ENCODE measurements around the gene PAK5.

PAK5 gene

DNA sequence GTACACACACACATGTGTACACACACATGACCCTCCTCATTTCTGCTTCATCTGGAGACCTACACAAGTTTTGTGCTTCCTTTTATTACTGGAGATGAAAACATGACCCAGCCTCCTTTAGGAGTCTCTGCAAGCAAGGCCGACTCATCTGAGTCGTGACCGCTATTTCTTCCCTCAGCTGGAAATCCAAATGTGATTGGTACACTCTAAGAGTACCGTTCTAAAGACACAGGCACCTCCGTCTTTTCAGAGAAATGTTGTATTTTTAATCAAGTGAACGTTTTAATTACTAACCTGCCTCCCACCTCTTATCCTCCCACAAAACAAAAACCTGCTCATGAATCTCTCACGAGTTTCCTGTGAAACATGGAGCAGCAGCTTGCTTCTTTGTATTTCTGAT lies 261.5 kb downstream of the PAK5 start:
- Histone ChIP-seq H3K36me3 (ENCODE audit: control insufficient read depth in 5 of 5, insufficient read depth in 5 of 5, low read length in 5 of 5) (no peaks in the 10 kb centered on the region), H3K9ac (ENCODE audit: low read length in 5 of 5) (no peak overlapping the region), H3K4me3 (ENCODE audit: low read depth in 1 of 5, low read length in 5 of 5) (no peak overlapping the region), H3K4me1 (ENCODE audit: control insufficient read depth in 5 of 5, insufficient read depth in 5 of 5, low read length in 5 of 5) (no peaks in the 10 kb centered on the region), H3K27me3 (ENCODE audit: control insufficient read depth in 5 of 5, insufficient read depth in 4 of 5, low read length in 5 of 5) (peaks cover 0 to 9% (median 5%) of the 10 kb centered on the region in 5 donors), H3K9me3 (ENCODE audit: control insufficient read depth in 5 of 5, low read length in 5 of 5) (no peaks in the 10 kb centered on the region), H3K27ac (ENCODE audit: low read depth, low read length) (no peak overlapping the region)

DNA sequence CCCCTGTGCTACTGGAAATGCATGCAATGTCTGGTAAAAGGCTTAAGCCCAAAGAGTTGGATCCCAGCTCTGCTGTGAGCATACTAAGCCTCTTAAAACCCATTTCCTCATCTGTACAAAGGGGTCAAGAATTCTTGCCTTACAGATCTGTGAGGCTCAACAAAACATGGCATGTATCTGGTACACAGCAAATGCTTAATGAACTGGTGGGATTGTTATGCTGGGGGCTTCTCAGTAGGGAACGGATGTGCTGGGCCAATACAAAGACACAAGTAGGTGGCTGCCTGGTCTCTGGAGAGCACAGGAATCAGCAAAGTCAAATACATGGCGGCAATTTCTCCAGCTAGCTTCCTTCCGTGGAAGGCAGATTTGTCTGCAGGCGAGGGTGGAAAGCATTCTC lies 262.2 kb downstream of the PAK5 start:
- Histone ChIP-seq H3K9me3 (ENCODE audit: control insufficient read depth in 5 of 5, low read length in 5 of 5) (no peaks in the 10 kb centered on the region), H3K9ac (ENCODE audit: low read length in 5 of 5) (no peak overlapping the region), H3K36me3 (ENCODE audit: control insufficient read depth in 5 of 5, insufficient read depth in 5 of 5, low read length in 5 of 5) (no peaks in the 10 kb centered on the region), H3K27ac (ENCODE audit: low read depth, low read length) (no peak overlapping the region), H3K27me3 (ENCODE audit: control insufficient read depth in 5 of 5, insufficient read depth in 4 of 5, low read length in 5 of 5) (peaks cover 0 to 9% (median 5%) of the 10 kb centered on the region in 5 donors), H3K4me3 (ENCODE audit: low read depth in 1 of 5, low read length in 5 of 5) (no peak overlapping the region), H3K4me1 (ENCODE audit: control insufficient read depth in 5 of 5, insufficient read depth in 5 of 5, low read length in 5 of 5) (no peaks in the 10 kb centered on the region)

DNA sequence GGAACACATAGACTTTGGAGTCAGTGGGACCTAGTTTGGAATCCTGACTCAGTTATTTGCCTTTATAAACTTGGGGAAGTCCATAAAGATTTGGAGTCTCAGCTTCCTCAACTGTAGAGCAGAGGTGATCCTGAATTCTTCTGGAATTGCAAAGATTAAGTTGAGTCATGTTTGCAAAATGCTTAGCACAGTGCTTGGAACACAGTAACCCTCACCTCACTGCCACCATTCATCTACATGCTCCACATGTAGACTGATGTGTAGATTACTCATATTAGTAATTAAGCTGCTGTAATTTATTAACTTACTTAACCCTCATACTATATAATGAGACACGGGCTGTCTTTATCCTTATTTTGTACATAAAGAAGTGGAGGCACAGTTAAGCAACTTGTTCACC lies 263.0 kb downstream of the PAK5 start:
- no peaks in the 10 kb centered on the region for H3K9me3 ChIP-seq (ENCODE audit: control insufficient read depth in 5 of 5, low read length in 5 of 5)
- H3K9ac ChIP-seq (ENCODE audit: low read length in 5 of 5): no peak overlapping the region
- no peak overlapping the region for H3K27ac ChIP-seq (ENCODE audit: low read depth, low read length)
- no peaks in the 10 kb centered on the region for H3K36me3 ChIP-seq (ENCODE audit: control insufficient read depth in 5 of 5, insufficient read depth in 5 of 5, low read length in 5 of 5)
- H3K4me3 ChIP-seq (ENCODE audit: low read depth in 1 of 5, low read length in 5 of 5): no peak overlapping the region
- no peaks in the 10 kb centered on the region for H3K4me1 ChIP-seq (ENCODE audit: control insufficient read depth in 5 of 5, insufficient read depth in 5 of 5, low read length in 5 of 5)
- peaks cover 0 to 9% (median 6%) of the 10 kb centered on the region in 5 donors for H3K27me3 ChIP-seq (ENCODE audit: control insufficient read depth in 5 of 5, insufficient read depth in 4 of 5, low read length in 5 of 5)

DNA sequence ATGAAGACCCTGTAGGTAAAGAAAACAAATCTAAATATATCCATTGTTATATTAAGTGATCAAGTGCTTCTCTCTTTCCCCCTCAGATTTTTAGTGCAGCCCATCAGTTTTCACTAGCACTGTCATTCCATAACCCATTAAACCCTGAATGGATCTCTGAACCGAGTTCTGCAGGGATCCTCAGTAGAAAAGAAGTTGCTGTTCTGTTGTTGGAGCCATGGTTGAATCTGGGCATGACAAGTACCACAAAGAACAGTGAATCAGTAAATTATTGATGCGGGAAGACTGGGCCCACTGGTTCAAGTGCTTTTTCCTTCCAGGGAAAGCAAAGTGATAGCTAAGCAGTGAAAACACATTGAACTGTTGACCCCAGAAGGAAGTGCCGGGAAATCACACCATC lies 264.1 kb downstream of the PAK5 start:
- Histone ChIP-seq H3K27ac (ENCODE audit: low read depth, low read length) (no peak overlapping the region), H3K27me3 (ENCODE audit: control insufficient read depth in 5 of 5, insufficient read depth in 4 of 5, low read length in 5 of 5) (peaks cover 0 to 9% (median 6%) of the 10 kb centered on the region in 5 donors), H3K36me3 (ENCODE audit: control insufficient read depth in 5 of 5, insufficient read depth in 5 of 5, low read length in 5 of 5) (no peaks in the 10 kb centered on the region), H3K9ac (ENCODE audit: low read length in 5 of 5) (no peak overlapping the region), H3K4me3 (ENCODE audit: low read depth in 1 of 5, low read length in 5 of 5) (no peak overlapping the region), H3K4me1 (ENCODE audit: control insufficient read depth in 5 of 5, insufficient read depth in 5 of 5, low read length in 5 of 5) (no peaks in the 10 kb centered on the region), H3K9me3 (ENCODE audit: control insufficient read depth in 5 of 5, low read length in 5 of 5) (no peaks in the 10 kb centered on the region)

DNA sequence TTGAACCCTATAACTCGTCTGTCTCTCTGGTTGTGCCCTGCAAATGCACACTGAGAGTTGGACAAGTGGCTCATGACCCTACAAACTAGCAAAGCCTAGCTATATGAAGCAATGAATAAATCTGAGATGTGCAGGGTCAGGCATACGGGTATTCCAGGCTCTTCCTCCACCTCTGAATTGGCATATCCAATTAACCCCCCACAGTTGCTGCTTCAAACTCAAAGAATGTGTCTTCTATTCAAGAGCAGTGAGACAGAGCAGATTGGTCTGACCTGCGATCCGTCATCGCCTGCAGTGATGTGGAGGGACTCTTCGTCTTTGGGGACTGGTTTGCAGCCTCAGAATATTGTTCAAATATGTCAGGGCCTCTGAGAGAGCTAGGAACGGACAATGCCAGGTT lies 264.7 kb downstream of the PAK5 start:
- Histone ChIP-seq H3K4me3 (ENCODE audit: low read depth in 1 of 5, low read length in 5 of 5) (no peak overlapping the region), H3K4me1 (ENCODE audit: control insufficient read depth in 5 of 5, insufficient read depth in 5 of 5, low read length in 5 of 5) (no peaks in the 10 kb centered on the region), H3K36me3 (ENCODE audit: control insufficient read depth in 5 of 5, insufficient read depth in 5 of 5, low read length in 5 of 5) (no peaks in the 10 kb centered on the region)

DNA sequence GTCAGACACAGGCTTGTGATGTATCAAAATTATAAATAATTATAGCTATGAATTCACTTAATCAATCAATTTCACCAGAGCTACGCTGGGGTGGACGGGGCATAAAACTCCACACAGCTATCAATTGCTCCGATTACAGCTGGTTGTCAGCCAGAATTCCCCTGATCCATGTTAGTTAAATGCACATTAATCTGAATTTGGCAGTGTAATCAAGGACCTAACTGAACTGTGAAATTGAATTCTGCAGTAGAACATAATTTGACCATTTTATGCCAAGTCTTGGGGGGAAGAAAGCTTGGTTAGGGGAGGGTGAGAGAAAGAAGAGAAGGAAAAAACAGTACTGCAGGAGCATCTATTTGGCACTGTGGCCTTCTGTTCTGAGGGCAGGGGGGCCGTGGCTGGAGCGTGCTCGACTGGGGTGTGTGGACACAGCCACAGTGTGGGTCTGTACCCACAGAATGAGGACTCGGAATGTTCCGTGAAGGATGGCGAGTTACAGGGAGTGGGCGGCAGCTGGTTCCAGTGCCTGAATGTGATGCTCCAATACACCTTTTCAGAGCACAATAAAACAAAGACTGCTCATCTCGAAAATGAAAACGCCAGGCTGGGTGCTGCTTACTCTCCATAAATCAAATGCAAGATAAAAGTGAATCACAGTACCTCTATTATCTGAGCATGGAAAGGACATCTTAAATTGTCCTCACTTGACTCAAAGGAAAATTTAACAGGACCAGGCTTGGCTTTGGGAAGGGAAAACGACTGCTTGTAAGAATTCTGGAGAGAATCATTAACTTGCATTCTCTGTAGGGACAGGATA lies 265.3 kb downstream of the PAK5 start:
- H3K27ac ChIP-seq (ENCODE audit: low read depth, low read length): no peak overlapping the region
- H3K4me3 ChIP-seq (ENCODE audit: low read depth in 1 of 5, low read length in 5 of 5): no peak overlapping the region
- H3K9ac ChIP-seq (ENCODE audit: low read length in 5 of 5): no peak overlapping the region
- peaks cover 0 to 5% (median 0%) of the 10 kb centered on the region in 5 donors for H3K9me3 ChIP-seq (ENCODE audit: control insufficient read depth in 5 of 5, low read length in 5 of 5)
- no peaks in the 10 kb centered on the region for H3K4me1 ChIP-seq (ENCODE audit: control insufficient read depth in 5 of 5, insufficient read depth in 5 of 5, low read length in 5 of 5)
- no peaks in the 10 kb centered on the region for H3K36me3 ChIP-seq (ENCODE audit: control insufficient read depth in 5 of 5, insufficient read depth in 5 of 5, low read length in 5 of 5)
- peaks cover 2 to 9% (median 6%) of the 10 kb centered on the region in 5 donors for H3K27me3 ChIP-seq (ENCODE audit: control insufficient read depth in 5 of 5, insufficient read depth in 4 of 5, low read length in 5 of 5)

More for the DNA sequence above, 264.7 kb downstream of the PAK5 start:
- Histone ChIP-seq H3K27me3 (ENCODE audit: control insufficient read depth in 5 of 5, insufficient read depth in 4 of 5, low read length in 5 of 5) (peaks cover 2 to 9% (median 6%) of the 10 kb centered on the region in 5 donors), H3K9me3 (ENCODE audit: control insufficient read depth in 5 of 5, low read length in 5 of 5) (peaks cover 0 to 3% (median 0%) of the 10 kb centered on the region in 5 donors), H3K27ac (ENCODE audit: low read depth, low read length) (no peak overlapping the region), H3K9ac (ENCODE audit: low read length in 5 of 5) (no peak overlapping the region)

DNA sequence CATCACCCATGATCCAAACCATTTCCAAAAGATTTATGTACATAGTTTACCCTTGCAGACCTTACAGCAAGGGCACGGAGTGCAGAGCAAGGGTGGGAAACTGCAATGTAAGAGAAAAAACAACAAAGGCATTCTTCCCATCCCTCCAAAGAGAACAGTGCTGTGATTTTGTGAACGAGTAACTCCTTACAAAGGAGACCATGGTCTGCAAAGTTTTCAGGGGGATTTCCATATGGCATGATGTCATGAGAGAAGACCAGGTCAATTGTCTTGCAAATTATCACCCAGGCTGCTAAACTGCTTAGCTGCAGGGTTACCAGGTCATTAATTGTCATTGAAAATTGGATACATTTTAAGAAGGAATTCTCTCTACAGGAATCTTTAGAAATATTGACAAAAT lies 266.2 kb downstream of the PAK5 start:
- Histone ChIP-seq H3K4me1 (ENCODE audit: control insufficient read depth in 5 of 5, insufficient read depth in 5 of 5, low read length in 5 of 5) (no peaks in the 10 kb centered on the region), H3K36me3 (ENCODE audit: control insufficient read depth in 5 of 5, insufficient read depth in 5 of 5, low read length in 5 of 5) (no peaks in the 10 kb centered on the region), H3K4me3 (ENCODE audit: low read depth in 1 of 5, low read length in 5 of 5) (no peak overlapping the region), H3K9me3 (ENCODE audit: control insufficient read depth in 5 of 5, low read length in 5 of 5) (peaks cover 0 to 8% (median 0%) of the 10 kb centered on the region in 5 donors), H3K27ac (ENCODE audit: low read depth, low read length) (no peak overlapping the region), H3K27me3 (ENCODE audit: control insufficient read depth in 5 of 5, insufficient read depth in 4 of 5, low read length in 5 of 5) (peaks cover 2 to 9% (median 6%) of the 10 kb centered on the region in 5 donors), H3K9ac (ENCODE audit: low read length in 5 of 5) (no peak overlapping the region)

DNA sequence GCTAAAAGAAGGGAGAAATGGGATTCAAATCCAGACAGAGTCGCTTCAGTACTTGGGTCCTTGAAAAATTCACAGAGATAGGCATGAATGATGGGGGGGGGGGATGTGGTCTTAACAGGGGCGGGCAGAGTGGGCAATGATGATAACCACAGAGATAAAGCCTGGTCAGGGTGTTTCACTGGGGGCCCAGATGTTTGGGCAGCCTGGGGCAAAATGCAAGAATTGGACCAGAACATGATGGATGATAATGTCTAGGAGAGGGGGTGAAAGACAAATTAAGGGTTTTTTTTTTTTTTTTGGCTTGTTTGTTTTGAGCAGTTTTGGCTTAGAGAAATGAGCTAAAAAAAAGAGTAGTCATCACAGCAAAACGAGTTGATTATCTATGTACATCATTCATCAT lies 267.1 kb downstream of the PAK5 start:
- no peaks in the 10 kb centered on the region for H3K4me1 ChIP-seq (ENCODE audit: control insufficient read depth in 5 of 5, insufficient read depth in 5 of 5, low read length in 5 of 5)
- no peaks in the 10 kb centered on the region for H3K36me3 ChIP-seq (ENCODE audit: control insufficient read depth in 5 of 5, insufficient read depth in 5 of 5, low read length in 5 of 5)
- no peak overlapping the region for H3K9ac ChIP-seq (ENCODE audit: low read length in 5 of 5)
- peaks cover 2 to 9% (median 6%) of the 10 kb centered on the region in 5 donors for H3K27me3 ChIP-seq (ENCODE audit: control insufficient read depth in 5 of 5, insufficient read depth in 4 of 5, low read length in 5 of 5)
- H3K9me3 ChIP-seq (ENCODE audit: control insufficient read depth in 5 of 5, low read length in 5 of 5): peaks cover 0 to 8% (median 0%) of the 10 kb centered on the region in 5 donors
- no peak overlapping the region for H3K27ac ChIP-seq (ENCODE audit: low read depth, low read length)
- no peak overlapping the region for H3K4me3 ChIP-seq (ENCODE audit: low read depth in 1 of 5, low read length in 5 of 5)

DNA sequence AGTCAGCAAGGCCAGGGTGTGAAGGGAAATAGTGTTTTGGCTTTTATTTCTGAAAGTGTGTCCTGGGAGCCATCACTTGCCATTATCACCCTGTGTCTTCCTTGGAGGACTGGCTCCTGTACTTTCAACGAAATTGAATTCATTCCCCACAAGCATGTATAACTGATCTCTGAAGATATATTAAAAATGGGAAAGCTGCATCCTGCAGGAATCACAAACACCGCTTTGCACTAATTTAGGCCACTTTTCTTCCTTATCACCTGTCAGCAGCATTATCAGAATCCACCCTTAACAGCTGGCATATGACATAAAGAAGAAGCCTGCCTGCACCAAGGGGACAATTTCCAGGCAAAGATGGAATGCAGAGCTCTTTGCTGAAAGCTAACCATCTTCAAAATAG lies 268.3 kb downstream of the PAK5 start:
- no peak overlapping the region for H3K9ac ChIP-seq (ENCODE audit: low read length in 5 of 5)
- H3K36me3 ChIP-seq (ENCODE audit: control insufficient read depth in 5 of 5, insufficient read depth in 5 of 5, low read length in 5 of 5): no peaks in the 10 kb centered on the region

DNA sequence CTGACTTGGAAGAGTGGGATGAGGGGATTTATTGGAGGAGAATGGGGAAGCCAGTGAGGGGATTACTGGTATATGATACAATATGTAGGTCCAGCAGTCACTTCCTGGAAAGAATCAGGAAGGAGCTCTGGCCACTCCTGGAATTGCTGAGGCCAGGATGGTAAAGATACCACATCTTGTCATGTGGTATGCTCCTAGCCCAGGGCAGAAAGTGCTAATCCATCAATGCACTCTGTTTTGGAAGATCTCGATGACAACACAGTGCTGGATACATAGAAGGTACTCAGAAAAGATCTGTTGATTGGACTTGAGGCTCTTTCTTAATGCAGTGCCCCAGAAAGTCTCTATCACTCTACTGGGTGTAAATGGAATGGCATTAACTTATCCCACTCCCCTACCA lies 271.9 kb downstream of the PAK5 start:
- H3K9me3 ChIP-seq (ENCODE audit: control insufficient read depth in 5 of 5, low read length in 5 of 5): peaks cover 0 to 8% (median 0%) of the 10 kb centered on the region in 5 donors
- no peak overlapping the region for H3K9ac ChIP-seq (ENCODE audit: low read length in 5 of 5)
- H3K4me3 ChIP-seq (ENCODE audit: low read depth in 1 of 5, low read length in 5 of 5): no peak overlapping the region
- no peaks in the 10 kb centered on the region for H3K4me1 ChIP-seq (ENCODE audit: control insufficient read depth in 5 of 5, insufficient read depth in 5 of 5, low read length in 5 of 5)
- no peak overlapping the region for H3K27ac ChIP-seq (ENCODE audit: low read depth, low read length)
- no peaks in the 10 kb centered on the region for H3K36me3 ChIP-seq (ENCODE audit: control insufficient read depth in 5 of 5, insufficient read depth in 5 of 5, low read length in 5 of 5)
- H3K27me3 ChIP-seq (ENCODE audit: control insufficient read depth in 5 of 5, insufficient read depth in 4 of 5, low read length in 5 of 5): peaks cover 0 to 4% (median 0%) of the 10 kb centered on the region in 5 donors

More for the DNA sequence above, 268.3 kb downstream of the PAK5 start:
- H3K9me3 ChIP-seq (ENCODE audit: control insufficient read depth in 5 of 5, low read length in 5 of 5): peaks cover 0 to 8% (median 0%) of the 10 kb centered on the region in 5 donors
- H3K4me3 ChIP-seq (ENCODE audit: low read depth in 1 of 5, low read length in 5 of 5): no peak overlapping the region
- no peak overlapping the region for H3K27ac ChIP-seq (ENCODE audit: low read depth, low read length)
- H3K4me1 ChIP-seq (ENCODE audit: control insufficient read depth in 5 of 5, insufficient read depth in 5 of 5, low read length in 5 of 5): no peaks in the 10 kb centered on the region
- H3K27me3 ChIP-seq (ENCODE audit: control insufficient read depth in 5 of 5, insufficient read depth in 4 of 5, low read length in 5 of 5): peaks cover 2 to 9% (median 6%) of the 10 kb centered on the region in 5 donors

Data from subcutaneous abdominal adipose tissue (tissue), 5 donors.